DMS53 (cell line): Measurements from ENCODE around the gene DNAJC5.
"Not testable (repeated sequence)": the region's sequence is repeated elsewhere in the genome, so short reads cannot be mapped to it uniquely, and the experiment has no call there.

Source experiments
- DNase-seq: peaks from one replicate; lab custom pipeline; 2025; lab: John Stamatoyannopoulos, UW

Gene DNAJC5

DNA sequence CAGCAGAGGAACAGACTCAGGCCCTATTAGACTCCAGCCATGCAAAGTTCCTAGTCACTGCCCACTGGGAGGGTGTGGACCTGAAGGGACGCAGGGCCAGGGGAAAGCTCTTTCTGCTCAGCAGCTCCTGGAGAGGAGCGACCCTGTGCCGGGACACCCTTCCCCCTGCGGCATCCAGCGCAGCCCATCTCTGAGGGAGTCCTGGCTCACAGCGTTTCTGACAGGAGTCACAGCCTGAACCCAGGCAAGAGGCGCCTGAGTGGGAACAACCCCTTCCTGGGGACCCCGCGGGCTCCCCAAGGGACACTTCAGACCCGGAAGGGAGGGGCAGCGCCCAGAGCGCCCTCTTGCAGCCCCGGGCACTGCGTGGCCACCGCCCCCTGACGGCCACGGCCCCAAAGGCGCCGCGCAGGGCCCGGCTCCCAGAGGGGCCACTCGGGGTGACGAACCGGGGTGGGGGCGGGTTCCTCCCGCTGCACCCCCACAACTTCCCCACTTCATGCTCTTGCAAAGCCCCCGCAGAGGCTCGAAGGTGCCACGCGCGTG, 60.4 kb downstream of the DNAJC5 start:
- DNase-seq, result peak; percentile 65

DNA sequence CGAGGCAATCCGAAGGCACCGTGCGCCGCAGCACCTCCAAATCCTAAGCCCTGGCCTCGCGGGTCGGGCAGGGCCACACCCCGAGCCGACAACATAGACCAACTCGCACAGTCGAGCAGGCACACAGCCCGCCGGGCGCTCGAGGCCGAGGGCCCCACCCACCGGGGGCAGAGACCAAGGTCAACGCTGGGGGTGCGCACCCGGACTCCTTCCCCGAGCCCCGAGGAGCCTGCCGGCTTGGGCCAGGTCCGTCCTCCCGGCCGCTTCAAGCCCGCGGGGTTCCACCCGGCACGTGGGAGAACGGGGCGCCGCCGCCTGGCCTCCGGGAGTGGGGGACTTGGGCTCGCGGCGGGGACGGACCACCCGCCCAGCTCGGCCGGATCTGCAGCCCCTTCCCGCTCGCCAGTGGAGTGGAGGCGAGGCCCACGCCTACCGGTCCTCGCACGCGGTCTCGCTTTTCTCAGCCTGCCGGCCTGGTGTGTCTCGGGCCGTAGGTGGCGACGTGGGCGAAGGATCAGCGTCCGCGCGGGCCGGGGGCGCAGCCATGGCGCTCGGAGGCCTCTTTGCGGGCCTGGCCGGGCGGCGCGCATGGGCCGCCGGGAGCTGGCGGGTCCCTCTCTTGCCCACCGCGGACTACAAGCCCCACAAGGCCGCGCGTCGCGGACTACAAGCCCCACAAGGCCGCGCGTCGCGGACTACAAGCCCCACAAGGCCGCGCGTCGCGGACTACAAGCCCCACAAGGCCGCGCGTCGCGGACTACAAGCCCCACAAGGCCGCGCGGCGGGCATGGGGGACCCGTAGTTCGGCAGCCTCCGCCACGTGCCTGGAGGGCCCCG, 61.1 kb downstream of the DNAJC5 start, which contains the start of gene UCKL1:
Gene UCKL1 (minus strand): TSS at position 590 of the 837 bp plus-strand sequence. CDS start 44 bp downstream, at position 546.
- DNase-seq, result peak; percentile 97

DNA sequence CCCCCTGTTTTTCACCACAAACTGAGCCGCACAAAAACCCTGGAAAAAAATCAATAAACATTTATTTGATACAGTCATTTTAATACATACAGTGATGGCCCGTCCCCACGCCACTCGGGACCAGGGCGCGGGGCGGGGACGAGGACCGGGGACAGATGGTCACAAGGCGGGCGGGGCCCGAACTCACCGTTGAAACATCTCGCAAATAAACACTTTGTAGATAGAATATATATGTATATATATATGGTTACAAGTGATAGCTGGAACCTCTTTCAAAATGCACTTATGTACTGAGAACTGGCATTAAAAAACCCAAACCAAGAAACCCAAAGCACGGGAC, 61.7 kb downstream of the DNAJC5 start:
- DNase-seq, result no peak

DNA sequence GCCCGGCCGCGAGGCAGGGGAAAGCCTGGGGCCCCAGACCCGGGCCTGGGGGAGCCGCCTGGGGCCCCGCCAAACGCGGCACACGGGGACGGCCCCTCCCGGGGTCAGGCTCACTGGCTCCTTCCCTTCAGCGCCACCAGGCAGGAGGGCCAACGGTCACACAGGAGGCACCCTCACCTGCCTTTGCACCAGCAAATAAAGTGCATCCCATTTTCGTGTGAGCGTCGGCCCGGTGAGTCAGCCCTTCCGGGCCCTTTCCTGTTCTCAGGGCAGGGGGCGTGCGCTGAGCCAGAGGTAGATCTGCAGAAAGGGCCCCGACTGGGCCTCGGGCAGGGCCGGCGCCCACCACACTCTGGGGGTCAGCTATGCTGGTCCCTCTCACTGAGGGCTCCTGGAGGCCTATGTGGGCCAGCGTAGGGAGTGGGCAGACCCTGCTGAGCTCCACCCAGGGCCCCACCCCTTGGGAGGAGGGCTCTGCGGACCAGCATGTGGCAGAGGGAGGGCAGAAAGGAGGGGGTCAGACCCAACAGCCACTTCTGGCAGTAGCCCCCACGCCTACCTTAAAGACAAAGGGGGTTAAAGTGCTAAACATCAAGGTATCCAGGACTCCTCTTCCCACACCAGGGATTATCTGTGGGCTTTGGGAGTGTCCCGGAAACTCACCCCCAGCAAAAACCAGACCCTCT, 62.2 kb downstream of the DNAJC5 start:
- peak; percentile 95 for DNase-seq

DNA sequence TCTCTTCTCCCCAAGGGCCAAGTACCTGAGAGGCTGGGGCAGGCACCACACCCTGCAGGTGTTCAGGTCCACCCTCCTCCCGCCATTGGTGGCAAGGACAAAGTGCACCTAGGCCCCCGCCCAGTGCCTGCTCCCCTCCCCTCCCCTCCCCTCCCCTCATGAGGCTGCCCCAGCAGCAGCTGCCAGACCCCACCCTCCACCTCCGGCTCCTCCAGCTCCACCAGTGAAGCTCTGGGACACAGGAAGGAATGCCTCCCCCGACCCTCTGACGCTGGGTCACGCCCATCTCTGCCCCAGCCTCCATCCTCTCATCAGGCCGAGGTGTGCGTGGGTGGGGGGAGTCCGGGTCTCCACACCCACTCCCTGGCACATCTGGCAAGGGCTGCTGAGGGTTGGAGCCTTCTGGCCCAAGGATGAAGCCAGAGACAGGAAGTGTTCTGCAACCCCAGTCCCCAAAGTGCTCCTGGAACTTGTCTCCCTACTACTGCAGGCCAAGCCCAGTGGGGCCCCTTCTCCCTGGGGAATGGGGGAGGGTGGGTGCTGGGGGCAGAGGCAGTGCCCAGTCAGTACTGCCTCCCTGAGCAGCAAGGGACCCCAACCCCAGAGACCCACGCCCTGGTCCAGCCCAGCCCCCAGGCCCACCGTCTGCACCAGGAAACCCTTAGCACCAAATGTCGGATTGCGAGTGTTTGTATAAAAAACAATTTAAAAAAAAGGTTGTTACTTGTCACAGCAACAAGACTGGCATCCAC, 62.9 kb downstream of the DNAJC5 start:
- DNase-seq, result peak; percentile 88

DNA sequence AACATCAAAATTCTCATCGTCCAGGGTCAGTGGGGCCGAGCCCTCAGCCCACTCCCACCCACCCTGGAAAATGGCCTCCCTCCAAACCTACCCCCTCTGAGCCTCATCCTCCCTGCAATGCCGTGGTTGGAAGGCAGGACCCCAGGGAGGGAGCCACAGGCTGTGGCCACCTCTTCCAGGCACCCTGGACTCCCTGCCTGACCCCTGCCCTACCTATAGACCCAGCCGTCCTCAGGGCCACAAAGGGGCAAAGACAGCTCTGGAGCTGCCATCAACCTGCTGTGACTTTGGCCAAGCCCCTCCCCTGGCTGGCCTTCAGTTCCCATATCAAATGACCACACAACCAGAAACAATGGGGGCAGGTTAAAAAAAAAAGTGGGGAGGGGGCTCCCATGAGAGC, 63.5 kb downstream of the DNAJC5 start:
- DNase-seq, result no peak

DNA sequence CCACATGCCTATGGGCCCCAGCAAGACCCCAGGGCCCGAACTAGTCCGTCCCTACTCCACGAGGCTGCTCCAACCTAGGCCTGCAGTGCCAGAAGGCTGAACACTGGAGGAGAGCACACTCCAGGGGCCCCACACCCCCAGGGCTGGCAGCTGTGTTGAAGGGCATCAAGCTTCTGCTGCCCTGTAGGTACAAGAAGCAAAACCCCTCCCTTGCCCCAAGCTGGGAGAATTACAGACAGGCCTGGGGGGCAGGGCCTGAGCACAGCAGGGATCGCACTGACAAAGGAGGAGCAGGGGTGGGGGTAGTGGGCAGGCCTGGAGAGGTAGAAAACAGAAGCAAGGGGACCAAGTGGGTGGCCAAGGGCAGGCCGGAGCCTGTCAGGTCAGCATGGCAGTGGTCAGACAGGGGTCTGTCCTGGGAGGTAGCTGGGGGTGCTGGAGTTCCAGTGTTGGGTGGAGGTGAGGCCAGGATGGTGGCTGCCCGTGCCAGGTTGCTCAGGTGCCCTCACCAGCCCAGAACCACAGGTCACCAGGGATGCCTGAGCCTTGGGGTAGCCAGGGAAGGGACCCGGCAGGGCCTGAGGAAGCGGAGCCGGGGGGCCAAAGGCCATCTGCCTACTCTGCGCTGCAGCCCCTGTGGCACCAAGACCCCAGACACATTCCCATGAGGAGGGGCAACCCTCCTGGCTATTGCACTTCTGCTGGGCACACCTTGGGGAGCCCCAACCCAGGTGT, 64.2 kb downstream of the DNAJC5 start:
- no peak for DNase-seq

DNA sequence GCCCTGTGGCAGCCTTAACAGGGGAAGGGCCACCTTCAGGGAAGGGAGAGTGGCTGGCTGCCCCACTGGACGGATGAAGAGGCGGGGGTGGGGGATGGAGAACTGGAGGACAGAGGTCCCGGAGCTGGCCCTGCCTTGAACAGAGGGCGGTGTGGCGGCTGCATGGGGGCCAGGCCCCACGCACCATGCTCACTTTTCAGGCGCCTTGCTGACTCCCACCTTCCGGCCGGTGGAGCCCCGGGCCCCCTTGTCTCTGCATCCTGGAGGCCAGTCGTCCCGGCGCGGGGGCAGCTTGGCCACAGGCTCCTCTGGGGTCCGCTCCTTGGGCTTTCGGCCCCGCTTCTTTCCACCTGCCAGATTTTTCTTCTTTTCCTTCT, 64.8 kb downstream of the DNAJC5 start:
- no peak for DNase-seq

DNA sequence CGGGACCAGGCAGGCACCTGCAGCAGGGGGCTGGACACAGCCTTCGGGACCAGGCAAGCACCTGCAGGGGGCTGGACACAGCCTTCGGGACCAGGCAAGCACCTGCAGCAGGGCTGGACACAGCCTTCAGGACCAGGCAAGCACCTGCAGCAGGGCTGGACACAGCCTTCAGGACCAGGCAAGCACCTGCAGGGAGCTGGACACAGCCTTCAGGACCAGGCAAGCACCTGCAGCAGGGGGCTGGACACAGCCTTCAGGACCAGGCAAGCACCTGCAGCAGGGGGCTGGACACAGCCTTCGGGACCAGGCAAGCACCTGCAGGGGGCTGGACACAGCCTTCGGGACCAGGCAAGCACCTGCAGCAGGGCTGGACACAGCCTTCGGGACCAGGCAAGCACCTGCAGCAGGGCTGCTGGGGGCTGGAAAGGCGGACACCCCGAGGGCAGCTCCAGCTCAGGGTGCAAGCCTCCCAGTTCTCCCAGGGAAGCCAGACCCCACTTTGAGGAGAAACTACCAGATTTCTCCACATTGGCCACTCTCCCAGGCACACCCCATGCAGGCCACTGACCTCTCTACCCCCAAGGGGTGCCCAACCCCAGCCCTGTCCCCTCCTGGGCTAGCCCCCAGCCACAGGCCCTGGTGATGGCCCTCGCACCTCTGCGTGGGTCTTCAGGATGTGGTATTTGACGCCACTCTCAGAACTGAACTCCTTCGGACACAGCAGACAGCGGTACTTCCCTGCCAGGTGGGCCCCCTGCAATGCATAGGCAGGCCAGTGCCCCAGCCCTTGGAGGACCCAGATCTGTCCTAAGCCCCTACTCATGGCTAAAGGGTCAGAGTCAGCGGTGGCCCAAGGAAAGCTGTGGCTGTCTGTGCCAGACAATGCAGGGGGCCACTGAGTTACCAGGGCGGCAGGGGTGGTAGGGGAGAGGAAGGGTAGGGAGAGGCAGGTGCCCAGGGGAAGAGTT, 66.0 kb downstream of the DNAJC5 start:
- DNase-seq, result not testable (repeated sequence)

DNA sequence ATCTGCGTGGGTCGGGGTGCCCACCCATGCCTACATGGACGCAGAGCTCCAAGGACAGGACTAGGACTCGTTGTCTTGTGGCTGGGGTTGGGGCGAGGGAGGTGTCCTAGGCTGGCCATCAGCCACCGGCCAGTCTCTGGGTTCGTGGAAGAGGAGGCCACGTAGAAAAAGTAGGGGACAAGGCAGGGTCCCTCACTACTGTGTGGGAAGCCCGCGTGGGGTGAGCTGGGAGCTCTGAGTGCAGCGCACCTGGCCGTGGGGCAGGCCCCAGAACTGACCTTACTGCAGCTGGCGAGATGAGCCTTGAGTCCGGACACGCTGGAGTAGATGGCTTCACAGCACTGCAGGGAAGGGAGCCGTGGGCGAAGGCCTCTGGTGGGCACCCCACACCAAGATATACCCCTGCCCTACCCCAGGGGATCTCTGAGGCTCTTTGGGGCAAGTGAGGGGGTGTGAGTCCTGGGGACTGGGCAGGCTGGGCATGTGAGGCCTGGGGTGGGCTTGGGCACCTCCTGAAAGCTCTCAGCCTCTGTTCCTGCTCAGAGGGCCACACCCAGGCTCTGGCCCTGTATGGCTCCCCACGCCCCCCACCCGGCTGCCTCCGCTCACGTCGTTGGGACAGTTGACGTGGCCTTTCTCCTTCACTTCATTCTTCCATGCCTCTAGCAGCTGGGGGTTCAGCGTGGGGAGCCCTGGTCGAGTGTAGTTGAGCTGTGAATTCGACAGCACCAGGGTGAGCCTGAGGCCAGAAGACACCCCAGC, 66.9 kb downstream of the DNAJC5 start:
- DNase-seq, result no peak

DNA sequence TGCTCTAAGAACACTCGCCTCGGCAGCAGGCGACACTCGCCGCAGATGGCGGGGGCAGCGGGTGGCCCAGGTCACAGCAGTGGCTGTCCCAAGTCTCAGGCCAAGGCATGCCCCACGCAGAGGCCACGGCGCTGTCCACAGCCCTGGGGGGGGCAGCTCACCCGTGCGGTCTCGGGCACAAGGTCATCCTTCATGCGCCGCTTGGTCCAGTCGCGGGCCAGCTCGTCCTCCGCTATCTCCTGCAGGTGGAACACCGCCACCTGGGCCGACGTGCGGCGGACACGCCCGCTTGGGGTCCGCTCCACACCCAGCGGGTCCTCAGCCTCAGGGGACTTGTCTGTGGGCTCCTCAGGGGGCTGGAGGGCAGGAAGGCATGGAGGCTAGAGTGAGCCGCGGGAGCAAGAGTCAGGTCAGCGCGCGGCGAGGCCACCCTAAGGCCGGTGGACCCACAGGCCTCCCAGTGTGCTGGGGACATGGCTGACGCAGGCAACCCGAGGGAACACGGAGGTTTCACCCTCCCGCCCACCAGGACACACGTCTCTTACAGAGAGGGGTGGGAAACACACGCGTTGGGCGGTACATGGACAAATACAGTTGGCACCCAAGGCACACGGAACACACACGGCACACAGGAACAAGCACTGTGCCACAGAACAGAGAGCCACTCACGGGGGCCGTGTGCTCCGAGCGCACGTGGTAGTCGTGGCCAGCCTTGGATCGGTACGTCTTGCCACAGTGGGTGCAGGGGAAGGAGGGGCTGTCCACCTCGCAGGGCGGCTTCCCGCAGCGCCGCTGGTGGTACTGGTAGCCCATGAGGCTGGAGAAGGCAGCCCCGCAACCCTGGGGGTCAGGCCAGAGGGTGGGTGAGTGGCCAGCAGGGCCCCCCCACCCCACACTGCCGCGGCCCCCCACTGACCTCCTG, 67.8 kb downstream of the DNAJC5 start:
- no peak for DNase-seq

DNA sequence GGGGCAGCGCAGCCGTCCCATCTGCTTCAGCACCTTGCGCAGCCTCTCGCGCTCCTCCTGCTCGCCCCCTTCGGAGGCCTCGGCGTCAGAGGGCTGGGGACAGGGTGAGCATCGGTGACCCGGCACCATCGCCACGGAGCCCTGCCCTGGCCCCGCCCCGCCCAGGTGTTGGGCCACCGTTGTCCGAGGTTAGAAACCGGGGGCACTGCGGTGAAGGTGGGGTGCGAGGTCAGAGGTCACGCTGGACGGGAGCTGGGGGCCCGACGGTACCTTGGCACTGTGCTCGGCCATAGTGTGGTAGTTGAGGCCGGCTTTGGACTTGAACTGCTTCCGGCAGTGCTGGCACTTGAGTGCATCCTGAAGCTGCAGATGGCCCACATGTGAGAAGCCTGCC, 68.4 kb downstream of the DNAJC5 start:
- no peak for DNase-seq

DNA sequence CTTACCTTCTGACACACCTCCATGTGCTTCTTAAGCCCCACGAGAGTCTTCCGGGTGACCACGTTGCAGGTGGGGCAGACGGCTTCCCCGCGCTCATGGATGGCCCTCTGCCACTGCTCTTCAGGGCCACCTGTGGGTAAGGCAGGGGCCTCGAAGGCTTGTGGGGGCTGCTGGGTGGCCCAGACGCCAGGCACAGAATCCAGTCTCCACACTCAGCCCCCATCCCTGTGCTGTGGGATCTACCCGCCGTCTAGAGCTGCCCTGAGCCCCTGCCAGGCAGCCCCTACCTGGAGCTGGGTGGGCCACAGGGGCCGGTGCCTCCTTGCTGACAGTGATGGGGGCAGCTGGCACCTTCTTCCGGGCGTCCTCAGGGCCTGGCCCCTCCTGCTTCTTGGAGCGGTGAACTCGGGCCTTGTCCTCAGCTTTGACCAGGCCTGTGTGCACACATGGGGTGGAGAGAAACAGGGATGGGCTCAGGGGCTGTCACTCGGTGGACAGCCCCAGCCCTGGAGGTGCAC, 68.9 kb downstream of the DNAJC5 start:
- DNase-seq, result no peak

DNA sequence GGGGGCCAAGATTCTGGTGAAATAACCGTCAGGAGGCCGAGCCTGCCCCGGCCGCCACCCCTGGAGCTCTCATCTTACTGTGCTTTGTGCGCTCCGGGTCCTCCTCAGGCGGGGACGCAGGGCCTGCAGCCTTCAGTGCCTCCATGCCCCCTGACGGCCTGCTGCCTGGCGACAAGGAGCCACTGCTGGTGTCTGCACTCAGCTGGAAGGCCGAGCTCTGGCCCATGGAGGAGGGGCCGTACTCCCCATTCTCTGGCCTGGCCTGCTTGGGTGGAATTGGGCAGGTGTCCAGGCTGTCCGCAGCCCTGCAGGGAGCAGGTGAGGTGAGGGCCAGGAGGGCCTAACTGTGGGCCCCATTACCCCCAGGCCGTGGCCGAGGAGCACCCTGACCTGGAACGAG, 69.5 kb downstream of the DNAJC5 start:
- DNase-seq, result no peak

DNA sequence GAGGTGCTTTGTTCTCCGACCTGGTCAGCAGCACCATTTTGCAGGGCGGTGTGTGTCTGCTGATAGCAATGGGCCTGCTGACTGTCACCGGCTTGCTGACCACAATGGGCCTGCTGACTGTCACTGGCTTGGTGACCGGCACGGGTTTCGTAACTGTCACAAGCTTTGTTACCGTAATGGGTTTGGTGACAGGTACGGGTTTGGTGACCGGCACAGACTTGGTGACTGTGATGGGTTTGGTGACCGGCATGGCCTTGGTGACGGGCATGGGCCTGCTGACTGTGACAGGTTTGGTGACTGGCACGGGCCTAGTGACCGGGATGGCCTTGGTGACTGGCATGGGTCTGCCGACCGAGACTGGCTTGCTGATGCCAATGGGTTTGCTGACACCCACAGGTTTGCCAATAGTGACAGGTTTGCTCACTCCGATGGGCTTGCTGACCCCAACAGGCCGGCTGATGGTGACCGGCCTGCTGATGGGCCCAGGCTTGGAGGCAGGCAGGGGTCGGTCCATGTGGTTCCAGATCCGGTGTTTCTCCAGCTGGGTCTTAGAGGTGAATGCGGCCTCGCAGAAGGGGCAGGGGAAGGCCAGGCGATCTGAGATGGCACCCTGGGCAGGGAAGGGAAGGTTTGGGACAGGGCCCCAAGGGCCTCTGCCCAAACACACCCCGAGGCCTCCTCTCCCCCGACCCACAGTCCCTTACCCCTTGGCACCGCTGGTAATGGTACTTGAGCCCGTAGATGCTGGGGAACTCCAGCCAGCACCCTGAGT, 71.4 kb downstream of the DNAJC5 start:
- no peak for DNase-seq

DNA sequence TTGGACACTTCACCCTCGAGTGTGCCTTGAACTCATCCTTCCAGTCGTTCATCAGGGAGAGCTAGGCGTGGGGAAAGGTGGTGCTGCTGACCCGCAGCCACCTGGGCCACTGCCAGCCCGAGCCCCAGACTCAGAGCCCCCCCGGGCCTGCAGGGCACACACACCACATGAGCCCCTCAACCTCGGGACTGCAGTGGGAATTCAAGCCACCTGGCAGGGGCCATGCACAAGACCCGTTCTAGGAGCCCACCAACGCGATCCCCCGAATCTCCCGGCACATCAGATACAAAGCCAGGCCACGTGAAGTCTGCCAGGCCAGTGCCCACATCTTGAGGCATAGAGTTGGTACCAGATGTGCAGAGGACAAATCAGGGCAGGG, 72.0 kb downstream of the DNAJC5 start:
- no peak for DNase-seq

DNA sequence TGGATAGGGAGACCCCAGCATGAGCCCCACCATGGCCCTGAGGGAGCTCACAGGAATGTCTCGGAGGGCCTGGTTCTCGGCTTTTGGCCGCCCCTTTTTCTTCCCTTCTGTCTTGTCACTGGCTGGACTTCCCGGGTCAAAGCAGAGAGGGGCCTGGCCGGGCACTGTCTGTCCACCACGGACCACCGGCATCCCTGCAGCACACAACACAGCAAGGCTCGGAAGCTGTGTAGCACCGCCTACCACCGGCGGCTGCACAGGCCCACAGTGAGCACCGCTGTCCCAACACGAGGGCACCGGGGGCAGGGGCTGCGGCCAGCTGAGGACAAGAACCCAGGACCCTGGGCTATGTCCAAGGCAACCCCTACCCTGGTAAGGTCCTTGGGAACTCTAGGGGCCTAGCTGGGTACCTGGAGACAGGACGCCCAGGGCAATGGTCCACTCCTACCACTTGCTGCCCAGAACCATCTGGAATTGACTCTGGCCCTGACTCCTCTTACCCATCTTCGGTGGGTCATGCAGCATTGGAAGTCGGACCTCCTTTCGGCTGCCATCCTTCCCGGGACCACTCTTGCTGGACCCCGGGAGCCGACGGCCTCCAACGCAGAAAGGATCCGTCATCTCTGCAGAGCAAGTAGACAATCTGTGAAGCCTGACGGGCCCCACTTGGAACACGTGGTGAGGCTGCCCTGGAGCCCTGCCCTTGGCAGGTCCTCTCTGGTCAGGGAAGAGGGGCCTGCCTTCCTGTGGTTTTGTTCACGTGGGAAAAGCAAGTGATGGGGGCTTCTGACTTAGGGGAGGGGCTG, 72.6 kb downstream of the DNAJC5 start:
- no peak for DNase-seq
